H9 (cell line): ENCODE measurements around the gene ZNF768. TPM values are rescaled to one million over a fixed set of nuclear protein-coding genes. Genes with fewer than 3 reads are reported as not detected.
A peak's percentile ranks its signal among the peaks of the same experiment; 100 is the strongest.
"Not testable (repeated sequence)": the region's sequence is repeated elsewhere in the genome, so short reads cannot be mapped to it uniquely, and the experiment has no call there.

ENCODE experiments used
- DNase-seq: peaks from one replicate; pipeline ENCODE4 v3.0.0-alpha.2; 2017
- H2AFZ ChIP-seq: one replicate; pipeline ENCODE4 v1.6.1; 2013; ENCODE audit warnings: mild to moderate bottlenecking, low read length, control low read depth, moderate library complexity
- H2AK5ac ChIP-seq: 2 replicates; pipeline ENCODE4 v1.6.1; 2013; ENCODE audit warnings: low read length, control low read depth, mixed read lengths; ENCODE audit not compliant: insufficient read length
- H2BK120ac ChIP-seq: one replicate; pipeline ENCODE4 v1.6.1; 2013; ENCODE audit warnings: low read depth, mild to moderate bottlenecking, low read length, control low read depth, inconsistent platforms; ENCODE audit not compliant: poor library complexity, severe bottlenecking
- H2BK12ac ChIP-seq: 2 replicates; pipeline ENCODE4 v1.6.1; 2013; ENCODE audit warnings: low read length, control low read depth, mixed read lengths, low read depth; ENCODE audit not compliant: insufficient read length
- H2BK15ac ChIP-seq: 2 replicates; pipeline ENCODE4 v1.6.1; 2013; ENCODE audit warnings: low read depth, low read length, control low read depth
- H2BK20ac ChIP-seq: one replicate; pipeline ENCODE4 v1.6.1; 2013; ENCODE audit warnings: low read depth, mild to moderate bottlenecking, low read length, control low read depth, inconsistent platforms; ENCODE audit not compliant: poor library complexity, severe bottlenecking
- H2BK5ac ChIP-seq: 2 replicates; pipeline ENCODE4 v1.6.1; 2013; ENCODE audit warnings: low read length, control low read depth, mixed read lengths; ENCODE audit not compliant: insufficient read length
- H3K14ac ChIP-seq: 2 replicates; pipeline ENCODE4 v1.6.1; 2013; ENCODE audit warnings: low read length, control low read depth; ENCODE audit not compliant: insufficient read depth
- H3K18ac ChIP-seq: 2 replicates; pipeline ENCODE4 v1.6.1; 2013; ENCODE audit warnings: low read depth, mild to moderate bottlenecking, mixed read lengths, low read length, control low read depth; ENCODE audit not compliant: insufficient read length
- H3K23ac ChIP-seq: 2 replicates; pipeline ENCODE4 v1.6.1; 2013; ENCODE audit warnings: low read length, control low read depth, mixed read lengths, low read depth; ENCODE audit not compliant: insufficient read length
- H3K23me2 ChIP-seq: 2 replicates; pipeline ENCODE4 v1.6.1; 2013; ENCODE audit warnings: low read depth, mild to moderate bottlenecking, mixed read lengths, low read length, control low read depth; ENCODE audit not compliant: insufficient read length, poor library complexity, severe bottlenecking
- H3K27ac ChIP-seq: 2 replicates; pipeline ENCODE4 v1.5.1; 2013; ENCODE audit warnings: low read length, control low read depth, mixed read lengths, low read depth; ENCODE audit not compliant: insufficient read length
- H3K27me3 ChIP-seq: 2 replicates; pipeline ENCODE4 v1.6.1; 2013; ENCODE audit warnings: low read length, control low read depth, inconsistent platforms; ENCODE audit not compliant: insufficient read depth
- H3K4ac ChIP-seq: 2 replicates; pipeline ENCODE4 v1.6.1; 2013; ENCODE audit warnings: low read depth, mild to moderate bottlenecking, control low read depth, inconsistent platforms, low read length, moderate library complexity
- H3K4me1 ChIP-seq: 2 replicates; pipeline ENCODE4 v1.6.1; 2013; ENCODE audit warnings: low read length, control low read depth, inconsistent platforms; ENCODE audit not compliant: insufficient read depth
- H3K4me2 ChIP-seq: 2 replicates; pipeline ENCODE4 v1.6.1; 2013; ENCODE audit warnings: low read length, control low read depth, mixed read lengths; ENCODE audit not compliant: insufficient read length, insufficient read depth
- H3K56ac ChIP-seq: 2 replicates; pipeline ENCODE4 v1.6.1; 2013; ENCODE audit warnings: low read depth, mild to moderate bottlenecking, mixed read lengths, low read length, control low read depth; ENCODE audit not compliant: insufficient read length
- H3K79me1 ChIP-seq: 2 replicates; pipeline ENCODE4 v1.6.1; 2013; ENCODE audit warnings: low read depth, mild to moderate bottlenecking, moderate library complexity, low read length, control low read depth, inconsistent platforms; ENCODE audit not compliant: insufficient read depth, poor library complexity, severe bottlenecking
- H3K79me2 ChIP-seq: 2 replicates; pipeline ENCODE4 v1.6.1; 2013; ENCODE audit warnings: low read length, control low read depth, inconsistent platforms; ENCODE audit not compliant: insufficient read depth
- H3K9ac ChIP-seq: 2 replicates; pipeline ENCODE4 v1.6.1; 2013; ENCODE audit warnings: low read length, control low read depth, mixed read lengths; ENCODE audit not compliant: insufficient read length; ENCODE audit errors: extremely low read depth
- H3K9me3 ChIP-seq: one replicate; pipeline ENCODE4 v1.6.1; 2013; ENCODE audit warnings: low read depth, low read length, inconsistent platforms; ENCODE audit not compliant: control insufficient read depth
- H3T11ph ChIP-seq: one replicate; pipeline ENCODE4 v1.6.1; 2013; ENCODE audit warnings: mild to moderate bottlenecking, low read length, control low read depth, inconsistent platforms
- H4K20me1 ChIP-seq: one replicate; pipeline ENCODE4 v1.6.1; 2013; ENCODE audit not compliant: control insufficient read depth, insufficient read length, insufficient read depth
- H4K5ac ChIP-seq: 2 replicates; pipeline ENCODE4 v1.6.1; 2013; ENCODE audit warnings: low read depth, mild to moderate bottlenecking, mixed read lengths, low read length, control low read depth; ENCODE audit not compliant: insufficient read length
- H4K8ac ChIP-seq: replicated peaks from 2 replicates; pipeline ENCODE4 v1.6.1; 2013; ENCODE audit warnings: low read length, control low read depth, mixed read lengths, low read depth; ENCODE audit not compliant: insufficient read length
- H4K91ac ChIP-seq: 2 replicates; pipeline ENCODE4 v1.6.1; 2013; ENCODE audit warnings: low read depth, mild to moderate bottlenecking, moderate library complexity, mixed read lengths, low read length, control low read depth; ENCODE audit not compliant: insufficient read length
- H3K27ac Mint-ChIP-seq, 3 experiments: 2 replicates in 2 of 3; 3 replicates in 1 of 3; pipeline ENCODE4 v1.8.0; 2020 to 2021; ENCODE audit warnings: mixed read lengths in 3 of 3, mild to moderate bottlenecking in 1 of 3, moderate library complexity in 1 of 3
- H3K27me3 Mint-ChIP-seq: 2 replicates; pipeline ENCODE4 v1.8.0; 2021; ENCODE audit warnings: low read depth, mild to moderate bottlenecking, moderate library complexity, mixed read lengths
- H3K36me3 Mint-ChIP-seq, 3 experiments: 2 replicates in 2 of 3; 3 replicates in 1 of 3; pipeline ENCODE4 v1.8.0; 2020 to 2021; ENCODE audit warnings: low read depth in 3 of 3, mixed read lengths in 3 of 3; ENCODE audit not compliant: insufficient read depth in 1 of 3
- H3K4me1 Mint-ChIP-seq, 2 experiments: 2 replicates each; pipeline ENCODE4 v1.8.0; 2020; ENCODE audit warnings: mixed read lengths in 2 of 2
- H3K4me3 Mint-ChIP-seq, 2 experiments: 2 replicates in 1 of 2; 3 replicates in 1 of 2; pipeline ENCODE4 v1.8.0; 2020 to 2021; ENCODE audit warnings: mild to moderate bottlenecking in 2 of 2, mixed read lengths in 2 of 2, moderate library complexity in 1 of 2
- H3K9me3 Mint-ChIP-seq, 2 experiments: 2 replicates in 1 of 2; 3 replicates in 1 of 2; pipeline ENCODE4 v1.8.0; 2020; ENCODE audit warnings: mild to moderate bottlenecking in 2 of 2, mixed read lengths in 2 of 2, moderate library complexity in 1 of 2
- CTCF ChIP-seq: fragments of 200-600 bp; sonication (generic); conservative IDR thresholded peaks from 3 replicates; pipeline ENCODE4 v1.8.0; 2021; ENCODE audit warnings: antibody characterized with exemption, mild to moderate bottlenecking
- WGBS: extraction: QIAGEN DNeasy Blood & Tissue Kit; methylation state at CpG from one replicate; pipeline ENCODE4 v1.1.7; 2013; ENCODE audit warnings: missing lambda C conversion rate, low lambda C conversion rate, mixed read lengths; ENCODE audit not compliant: insufficient read length; ENCODE audit errors: extremely low coverage; 5-methylcytosine and 5-hydroxymethylcytosine counted together
- total RNA-seq: library from RNA; stranded (reverse); gene quantifications from 2 replicates; pipeline ENCODE4 v1.2.1, GENCODE V29; 2021

The ZNF768 gene
- total RNA-seq, 1 experiment from 2014 or later: 40.0 TPM

GRCh38 chr16:30541502-30542329 lies 15.3 kb upstream of the ZNF768 start:
- Histone ChIP-seq H4K20me1 (no peaks in the 10 kb centered on the region), H2BK12ac (no peak overlapping the region), H2BK15ac (no peak overlapping the region), H3K4me1 (peaks cover 3% of the 10 kb centered on the region; the same call in 1 of the 2 replicates), H2AFZ (no peak overlapping the region), H2AK5ac (no peak overlapping the region), H3K27ac (no peak overlapping the region), H2BK120ac (no peak overlapping the region), H3K23me2 (no peaks in the 10 kb centered on the region), H3T11ph (no peak overlapping the region), H3K4ac (no peak overlapping the region), H3K79me1 (no peaks in the 10 kb centered on the region), H3K9me3 (no peaks in the 10 kb centered on the region), H3K79me2 (no peaks in the 10 kb centered on the region), H3K23ac (no peak overlapping the region), H2BK20ac (no peak overlapping the region), H4K5ac (no peak overlapping the region), H3K27me3 (no peaks in the 10 kb centered on the region), H3K9ac (no peak overlapping the region), H4K91ac (no peak overlapping the region), H3K56ac (no peak overlapping the region), H4K8ac (no peak overlapping the region), H3K4me2 (peak overlapping the region; percentile 19), H3K18ac (no peak overlapping the region), H2BK5ac (no peak overlapping the region), H3K14ac (no peak overlapping the region)
- Mint-ChIP-seq H3K27me3 (no peaks in the 10 kb centered on the region), H3K27ac (no peak overlapping the region), H3K36me3 (peaks cover 0 to 10% (median 9%) of the 10 kb centered on the region in 3 experiments; a peak in 6 of 7 replicates), H3K9me3 (0 out of 5 replicates have a peak, but pooled peaks cover 0 to 4% of the 10 kb centered on the region in 2 experiments), H3K4me1 (peaks cover 8 to 18% of the 10 kb centered on the region in 2 experiments), H3K4me3 (no peak overlapping the region)
- no peak for DNase-seq
- WGBS: no CpG with 5 or more reads among the region's 10 CpGs
- TF ChIP-seq CTCF: no peak

- not testable (repeated sequence) for H2AFZ ChIP-seq, H3T11ph ChIP-seq, H3K14ac ChIP-seq, H3K4ac ChIP-seq, H2AK5ac ChIP-seq, H3K79me2 ChIP-seq, H4K91ac ChIP-seq, H2BK12ac ChIP-seq, H3K23ac ChIP-seq, H3K27ac ChIP-seq, H3K27ac Mint-ChIP-seq, H3K4me3 Mint-ChIP-seq, H3K27me3 Mint-ChIP-seq, DNase-seq, H3K56ac ChIP-seq, H3K18ac ChIP-seq, H3K9me3 ChIP-seq, H4K8ac ChIP-seq, H4K5ac ChIP-seq, H3K4me1 ChIP-seq, H3K79me1 ChIP-seq, H2BK15ac ChIP-seq, H3K9me3 Mint-ChIP-seq, H2BK5ac ChIP-seq, H2BK120ac ChIP-seq, H3K4me2 ChIP-seq, H2BK20ac ChIP-seq, H3K27me3 ChIP-seq, H3K9ac ChIP-seq, H4K20me1 ChIP-seq, H3K23me2 ChIP-seq
- H3K36me3 Mint-ChIP-seq: peaks cover 3 to 13% (median 6%) of the 10 kb centered on the region in 3 experiments; a peak in 6 of 7 replicates
- no CpG with 5 or more reads among the region's 9 CpGs for WGBS
- peaks cover 15 to 18% of the 10 kb centered on the region in 2 experiments for H3K4me1 Mint-ChIP-seq
Observed at GRCh38 chr16:30540916-30541464, 14.6 kb upstream of the ZNF768 start.
